Measurements from ENCODE around the gene COG1.

COG1 gene

DNA sequence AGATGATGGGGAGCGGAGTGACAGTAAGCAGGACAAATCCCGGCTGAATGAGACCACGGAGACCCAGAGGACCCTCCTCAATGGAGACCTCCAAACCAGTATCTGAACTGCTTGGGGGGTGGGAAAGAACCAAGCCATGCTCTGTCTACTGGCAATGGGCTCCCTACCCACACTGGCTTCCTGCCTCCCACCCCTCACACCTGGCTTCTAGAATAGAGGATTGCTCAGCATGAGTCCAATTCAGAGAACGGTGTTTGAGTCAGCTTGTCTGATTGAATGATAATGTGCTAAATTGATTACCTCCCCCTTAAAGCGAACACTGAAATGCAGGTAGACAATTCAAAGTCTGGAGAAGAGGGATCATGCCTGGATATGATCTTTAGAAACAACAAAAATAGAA is 22.5 kb upstream of the COG1 start:
- no peak for DNase-seq

DNA sequence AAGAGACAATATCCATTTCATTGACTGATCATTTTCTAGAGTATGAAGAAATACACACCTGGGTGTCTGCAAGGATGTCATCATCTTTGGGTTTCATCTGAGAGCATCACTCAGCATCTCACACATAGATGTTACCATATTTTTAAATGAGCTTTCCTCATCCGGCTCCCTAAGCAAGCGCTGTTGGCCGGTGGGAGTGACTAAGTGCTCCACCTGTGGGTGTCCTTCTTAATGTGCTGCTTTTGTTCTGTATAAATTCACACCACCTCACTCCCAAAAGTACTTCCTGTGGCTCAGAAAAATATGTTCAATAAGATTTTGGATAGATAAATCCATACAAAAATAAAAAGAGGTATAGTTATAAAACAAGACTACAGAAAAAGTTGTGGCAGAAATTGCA is 20.6 kb upstream of the COG1 start:
- no peak for DNase-seq

GRCh38 chr17:73174126-73174525 is 18.7 kb upstream of the COG1 start:
- no peak for DNase-seq

DNA sequence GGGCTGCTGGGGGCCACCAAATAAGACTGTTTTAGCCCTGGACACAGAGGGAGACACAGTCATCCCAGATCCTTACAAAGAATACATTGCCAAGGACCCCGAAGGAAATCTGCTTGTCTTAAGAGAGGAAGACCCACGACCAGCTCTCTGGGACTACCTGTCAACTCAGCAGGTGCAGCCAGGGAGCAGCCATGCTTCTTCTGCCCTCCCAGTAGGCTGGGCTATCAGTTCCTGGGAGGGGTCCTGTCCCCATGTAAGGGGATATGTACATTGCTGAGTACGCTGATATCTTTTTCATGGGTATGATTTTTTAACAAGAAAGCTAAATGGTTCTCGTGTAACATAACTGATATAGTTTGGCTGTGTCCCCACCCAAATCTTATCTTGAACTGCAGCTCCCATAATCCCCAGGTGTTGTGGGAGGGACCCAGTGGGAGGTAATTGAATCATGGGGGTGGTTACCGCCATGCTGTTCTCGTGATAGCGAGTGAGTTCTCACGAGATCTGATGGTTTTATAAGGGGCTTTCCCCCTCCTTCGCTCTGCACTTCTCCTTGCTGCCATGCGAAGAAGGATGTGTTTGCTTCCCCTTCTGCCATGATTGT is 16.8 kb upstream of the COG1 start:
- no peak for DNase-seq

DNA sequence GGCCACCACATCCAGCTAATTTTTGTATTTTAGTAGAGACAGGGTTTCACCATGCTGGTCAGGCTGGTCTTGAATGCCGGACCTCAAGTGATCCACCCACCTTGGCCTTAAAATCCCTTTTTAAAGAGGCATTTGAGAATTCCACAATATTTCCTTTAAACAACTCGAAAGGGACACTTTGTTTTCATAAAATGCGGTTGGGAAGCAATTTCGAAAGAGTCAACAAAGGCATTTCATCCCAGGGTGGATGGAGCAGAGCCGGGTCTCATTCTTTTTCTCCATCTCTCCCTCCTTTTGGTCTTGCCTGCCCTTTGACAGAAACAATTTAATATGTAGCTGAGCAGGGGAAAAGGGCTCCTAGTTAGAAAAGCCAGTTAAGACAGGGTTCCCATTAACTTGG is 13.5 kb upstream of the COG1 start:
- no peak for DNase-seq

- no peak for DNase-seq
Observed at GRCh38 chr17:73179878-73180277, 13.0 kb upstream of the COG1 start.

- no peak for DNase-seq
Observed at GRCh38 chr17:73182616-73183310, 10.1 kb upstream of the COG1 start.

DNA sequence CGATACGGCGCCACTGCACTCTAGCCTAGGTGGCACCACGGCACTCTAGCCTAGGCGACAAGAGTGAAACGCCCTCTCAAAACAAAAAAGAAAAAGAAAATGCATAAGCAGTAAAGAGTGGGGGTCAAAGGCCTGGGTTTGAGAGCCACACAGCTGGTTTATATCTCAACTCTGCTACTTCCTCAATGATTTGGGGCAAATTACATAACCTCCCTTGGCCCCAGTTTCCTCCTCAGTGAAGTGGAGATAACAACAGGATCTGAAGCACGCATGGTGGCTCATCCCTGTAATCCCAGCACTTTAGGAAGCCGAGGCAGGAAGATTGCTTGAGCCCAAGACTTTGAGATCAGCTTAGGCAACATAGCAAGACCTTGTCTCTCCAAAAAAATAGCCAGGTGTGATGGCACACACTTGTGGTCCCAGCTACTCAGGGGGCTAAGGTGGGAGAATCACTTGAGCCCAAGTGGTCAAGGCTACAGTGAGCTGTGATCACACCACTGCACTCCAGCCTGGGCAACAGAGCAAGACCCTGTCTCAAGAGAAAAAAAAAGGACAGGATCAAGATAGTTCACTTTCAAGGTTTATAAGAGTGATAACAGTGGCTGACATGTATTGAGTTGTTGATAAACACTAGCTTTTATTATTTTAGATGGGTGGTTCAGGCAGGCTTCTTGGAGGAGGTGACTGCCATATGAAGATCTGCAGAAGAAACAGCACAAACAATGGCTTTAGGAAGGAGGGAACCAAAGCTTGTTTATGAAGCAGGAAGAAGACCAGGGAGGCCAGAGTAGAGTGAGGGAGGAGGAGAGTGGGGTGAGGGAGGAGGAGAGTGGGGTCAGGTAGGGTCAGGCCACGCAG is 8.5 kb upstream of the COG1 start:
- DNase-seq: no peak

GRCh38 chr17:73186283-73187050 is 6.4 kb upstream of the COG1 start:
- no peak for DNase-seq

- DNase-seq: no peak
Observed at GRCh38 chr17:73187203-73187769, 5.6 kb upstream of the COG1 start.

GRCh38 chr17:73188011-73188410 is 4.8 kb upstream of the COG1 start:
- DNase-seq: no peak

DNA sequence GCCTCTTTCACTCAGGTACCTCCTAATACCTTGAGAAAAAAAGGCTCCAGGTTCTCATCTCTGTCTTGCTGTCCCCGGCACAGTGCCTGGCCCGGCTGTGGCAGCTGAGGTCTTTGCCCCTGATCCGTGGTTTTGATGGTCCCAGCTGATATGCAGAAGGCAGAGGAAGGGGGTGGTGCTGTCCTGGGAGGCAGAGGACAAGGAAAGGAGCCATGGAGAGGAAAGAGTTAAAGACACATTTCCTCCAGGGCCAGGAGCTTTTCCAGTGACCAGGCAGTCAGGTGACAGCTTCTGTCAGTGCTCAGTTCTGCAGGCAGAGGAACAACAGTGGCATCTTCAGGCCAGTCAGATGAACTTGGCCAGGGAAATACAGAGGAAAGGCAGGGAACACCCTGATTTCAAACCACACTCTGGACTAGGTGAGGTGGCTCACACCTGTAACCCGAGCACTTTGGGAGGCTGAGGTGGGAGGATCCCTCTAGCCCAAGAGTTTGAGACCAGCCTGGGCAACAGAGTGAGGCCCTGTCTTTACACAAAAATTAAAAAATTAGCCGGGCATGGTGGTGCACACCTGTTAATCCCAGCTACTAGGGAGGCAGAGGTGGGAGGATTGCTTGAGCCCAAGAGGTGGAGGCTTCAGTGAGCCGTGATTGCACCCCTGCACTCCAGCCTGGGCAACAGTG is 3.3 kb upstream of the COG1 start:
- no peak for DNase-seq

- peak; percentile 71 for DNase-seq
Observed at GRCh38 chr17:73191443-73192205, 1.2 kb upstream of the COG1 start.

GRCh38 chr17:73192206-73192893 is 505 bp upstream of the COG1 start:
- peak; percentile 31 for DNase-seq

- DNase-seq: no peak
Observed at GRCh38 chr17:73194514-73195222, 1.8 kb downstream of the COG1 start.

DNA sequence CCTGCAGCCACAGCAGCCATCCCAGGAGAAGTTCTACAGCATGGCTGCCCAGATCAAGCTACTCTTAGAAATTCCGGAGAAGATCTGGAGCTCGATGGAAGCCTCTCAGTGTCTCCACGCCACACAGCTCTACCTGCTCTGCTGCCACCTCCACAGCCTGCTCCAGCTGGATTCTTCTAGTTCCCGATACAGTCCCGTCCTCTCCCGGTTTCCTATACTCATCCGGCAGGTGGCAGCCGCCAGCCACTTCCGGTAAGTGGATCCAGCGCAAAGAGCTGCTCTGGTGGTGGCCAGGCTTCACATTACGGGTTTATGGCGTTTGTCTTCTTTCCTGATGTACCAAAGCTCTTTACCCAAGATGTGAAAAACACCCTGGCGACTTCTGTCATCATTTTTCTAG is 3.6 kb downstream of the COG1 start:
- DNase-seq: no peak

DNA sequence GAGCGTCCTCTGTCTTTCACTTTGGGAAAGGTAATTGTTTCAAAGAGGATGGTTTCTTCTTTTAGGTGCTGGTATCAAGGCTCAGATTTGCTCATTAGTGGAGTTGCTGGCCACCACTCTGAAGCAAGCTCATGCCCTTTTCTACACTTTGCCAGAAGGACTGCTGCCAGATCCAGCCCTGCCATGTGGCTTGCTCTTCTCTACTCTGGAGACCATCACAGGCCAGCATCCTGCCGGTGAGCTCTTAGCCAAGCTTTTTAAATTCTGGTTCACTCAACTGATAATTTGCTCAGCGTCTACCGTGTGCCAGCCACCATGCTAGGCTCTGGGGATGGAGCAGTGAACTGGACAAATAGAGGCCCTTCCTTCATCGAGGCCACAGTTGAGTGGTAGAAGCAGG is 4.3 kb downstream of the COG1 start:
- no peak for DNase-seq

GRCh38 chr17:73198201-73198929 is 5.5 kb downstream of the COG1 start:
- no peak for DNase-seq

DNA sequence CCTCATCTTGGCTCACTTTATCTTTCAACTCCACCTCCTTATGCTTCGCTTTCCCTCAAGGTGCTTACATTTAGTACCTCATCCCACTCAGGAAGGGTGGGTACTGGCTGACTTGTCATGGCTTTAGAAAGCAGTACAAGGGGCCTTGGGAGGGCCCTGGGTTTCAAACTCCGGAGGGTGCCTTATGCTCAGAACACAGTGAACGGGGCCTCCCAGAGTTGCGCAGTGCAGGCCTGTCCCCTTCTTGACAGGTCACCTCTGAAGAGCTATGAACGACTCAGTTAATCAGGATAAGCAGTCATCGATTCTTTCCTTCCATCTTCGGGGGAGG is 6.0 kb downstream of the COG1 start:
- no peak for DNase-seq
